ENCODE results near the gene CYTH2.
"Not testable (repeated sequence)": the region's sequence is repeated elsewhere in the genome, so short reads cannot be mapped to it uniquely, and the experiment has no call there.

CYTH2 gene

DNA sequence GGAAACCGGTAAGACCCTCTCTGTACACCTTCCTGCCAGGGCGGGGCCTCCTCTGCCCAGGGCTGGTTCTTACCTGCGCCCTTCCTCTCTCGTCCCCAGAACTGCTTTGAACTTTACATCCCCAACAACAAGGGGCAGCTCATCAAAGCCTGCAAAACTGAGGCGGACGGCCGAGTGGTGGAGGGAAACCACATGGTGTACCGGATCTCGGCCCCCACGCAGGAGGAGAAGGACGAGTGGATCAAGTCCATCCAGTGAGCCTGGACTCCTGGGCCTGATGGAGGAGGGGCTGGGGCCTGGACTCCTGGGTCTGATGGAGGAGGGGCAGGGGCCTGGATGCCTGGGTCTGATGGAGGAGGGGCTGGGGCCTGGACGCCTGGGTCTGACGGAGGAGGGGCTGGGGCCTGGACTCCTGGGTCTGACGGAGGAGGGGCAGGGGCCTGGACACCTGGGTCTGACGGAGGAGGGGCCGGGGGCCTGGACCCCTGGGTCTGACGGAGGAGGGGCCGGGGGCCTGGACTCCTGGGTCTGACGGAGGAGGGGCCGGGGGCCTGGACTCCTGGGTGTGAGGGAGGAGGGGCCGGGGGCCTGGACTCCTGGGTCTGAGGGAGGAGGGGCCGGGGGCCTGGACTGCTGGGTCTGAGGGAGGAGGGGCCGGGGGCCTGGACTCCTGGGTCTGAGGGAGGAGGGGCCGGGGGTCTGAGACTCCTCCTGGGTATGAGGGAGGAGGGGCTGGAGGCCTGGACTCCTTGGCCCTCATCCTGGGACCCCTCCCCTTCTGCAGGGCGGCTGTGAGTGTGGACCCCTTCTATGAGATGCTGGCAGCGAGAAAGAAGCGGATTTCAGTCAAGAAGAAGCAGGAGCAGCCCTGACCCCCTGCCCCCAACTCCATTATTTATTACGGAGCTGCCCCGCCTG is 9.4 kb downstream of the CYTH2 start:
- DNase-seq, result no peak

- DNase-seq, result no peak
Measured at GRCh38 chr19:48479686-48480085, 10.5 kb downstream of the CYTH2 start.

DNA sequence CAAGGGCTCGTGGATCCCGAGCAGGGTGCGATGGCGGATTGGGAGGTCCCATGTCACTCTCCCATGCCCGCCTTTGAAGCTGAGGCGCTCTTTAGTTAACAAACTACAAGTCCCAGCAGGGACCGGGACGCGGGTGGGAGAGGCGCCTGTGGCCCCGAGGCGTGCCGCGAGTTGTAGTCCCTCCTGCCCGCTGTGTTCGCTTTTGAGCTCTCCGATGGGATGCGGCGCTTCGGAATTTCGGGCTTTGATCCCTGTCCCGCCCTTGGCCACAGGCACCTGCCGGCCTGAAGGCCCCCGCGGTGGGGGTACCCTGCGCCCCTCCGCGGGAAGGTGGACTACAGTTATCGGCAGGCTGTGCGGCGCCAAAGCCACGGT is 11.0 kb downstream of the CYTH2 start:
- DNase-seq, result peak; percentile 51

DNA sequence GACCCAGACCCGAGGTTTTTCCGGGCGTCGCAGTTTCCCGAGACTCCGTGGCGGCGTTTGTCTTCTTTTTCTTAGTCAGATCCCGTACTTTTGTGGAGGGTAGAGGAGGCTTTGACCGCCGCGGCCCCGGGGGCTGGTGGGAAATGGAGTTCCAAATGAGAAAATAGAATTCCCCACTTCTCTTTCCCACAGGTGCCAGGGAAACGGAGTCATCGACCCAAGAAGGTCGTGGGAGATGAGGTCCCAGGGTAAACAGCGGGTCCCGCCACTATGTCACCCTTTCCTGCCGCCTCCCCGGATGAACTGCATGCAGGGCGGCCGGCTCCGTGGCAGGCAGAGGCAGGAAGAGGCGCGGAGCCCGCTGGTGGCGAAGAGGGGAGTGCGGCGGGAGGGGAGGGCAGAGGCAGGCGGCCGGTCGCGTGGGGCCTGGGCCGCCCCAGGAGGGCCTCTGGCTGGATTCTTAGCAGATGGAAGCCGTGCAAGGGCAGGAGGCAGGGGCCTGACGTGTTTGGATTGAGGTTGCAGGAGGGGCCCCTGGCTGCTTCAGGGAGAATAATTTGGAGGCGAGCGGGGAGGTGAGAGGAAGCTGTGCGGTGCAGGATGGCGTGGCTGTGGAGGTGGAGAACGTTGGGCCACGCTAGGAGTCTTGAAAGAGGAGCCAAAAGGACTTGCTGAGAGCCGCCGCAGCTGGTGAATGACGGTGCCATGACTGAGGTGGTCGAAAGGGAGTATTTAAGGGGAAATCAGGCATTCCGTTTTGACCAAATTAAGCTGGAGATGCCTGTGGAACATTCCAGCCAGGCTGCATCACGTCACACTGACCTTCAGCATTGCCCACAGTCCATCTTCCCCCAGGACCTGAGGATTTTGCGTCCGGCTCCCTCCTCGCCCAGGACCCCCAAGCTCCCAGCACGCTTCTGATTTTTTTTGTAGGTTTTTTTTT is 11.7 kb downstream of the CYTH2 start:
- peak; percentile 72 for DNase-seq

DNA sequence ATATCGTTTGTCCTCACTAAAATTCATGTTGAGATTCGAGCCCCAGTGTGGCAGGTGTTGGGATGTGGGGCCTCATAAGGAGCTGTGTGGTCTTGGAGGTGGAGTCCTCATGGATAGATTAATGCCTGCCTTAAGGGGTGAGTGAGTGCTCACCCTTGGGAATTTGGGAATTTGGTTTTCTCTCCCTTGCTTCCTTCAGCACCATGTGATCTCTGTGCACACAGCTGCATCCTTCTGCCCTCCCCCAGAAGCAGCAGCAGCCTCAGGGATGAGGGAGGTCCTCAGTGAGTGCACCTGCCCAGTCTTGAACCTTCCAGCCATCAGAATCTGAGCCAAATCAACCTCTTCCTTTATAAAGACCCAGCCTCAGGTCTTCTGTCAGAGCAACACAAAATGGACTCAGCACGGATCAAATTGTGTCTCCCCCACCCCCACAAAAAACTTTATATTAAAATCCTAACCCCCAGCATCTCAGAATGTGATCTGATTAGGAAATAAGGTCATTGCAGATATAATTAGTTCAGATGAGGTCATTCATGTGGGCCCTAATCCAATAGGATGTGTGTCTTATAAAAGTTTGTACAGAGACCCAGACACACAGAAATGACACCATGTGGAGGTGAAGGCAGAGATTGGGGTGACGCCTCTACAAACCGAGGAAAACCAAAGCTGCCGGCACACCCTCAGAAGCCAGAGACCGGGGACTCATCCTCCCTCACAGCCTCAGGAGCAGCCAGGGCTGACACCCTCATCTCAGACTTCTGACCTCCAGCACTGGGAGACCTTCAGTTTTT is 12.9 kb downstream of the CYTH2 start:
- no peak for DNase-seq

- no peak for DNase-seq
Measured at GRCh38 chr19:48483301-48483700, 14.1 kb downstream of the CYTH2 start.

- no peak for DNase-seq
Measured at GRCh38 chr19:48484247-48484893, 15.2 kb downstream of the CYTH2 start.

GRCh38 chr19:48484931-48485612 is 15.9 kb downstream of the CYTH2 start:
- no peak for DNase-seq

DNA sequence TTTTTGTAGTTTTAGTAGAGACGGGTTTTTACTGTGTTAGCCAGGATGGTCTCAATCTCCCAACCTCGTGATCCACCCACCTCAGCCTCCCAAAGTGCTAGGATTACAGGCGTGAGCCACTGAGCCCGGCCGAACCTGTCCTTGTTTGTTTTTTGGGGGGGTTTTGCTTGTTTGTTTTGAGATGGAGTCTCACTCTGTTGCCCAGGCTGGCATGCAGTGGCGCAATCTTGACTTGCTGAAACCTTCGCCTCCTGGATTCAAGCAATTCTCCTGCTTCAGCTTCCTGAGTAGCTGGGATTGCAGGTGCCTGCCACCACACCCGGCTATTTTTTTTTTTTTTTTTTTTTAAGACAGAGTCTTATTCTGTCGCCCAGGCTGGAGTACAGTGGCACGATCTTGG is 17.5 kb downstream of the CYTH2 start:
- not testable (repeated sequence) for DNase-seq

GRCh38 chr19:48487544-48487943 is 18.4 kb downstream of the CYTH2 start:
- no peak for DNase-seq

DNA sequence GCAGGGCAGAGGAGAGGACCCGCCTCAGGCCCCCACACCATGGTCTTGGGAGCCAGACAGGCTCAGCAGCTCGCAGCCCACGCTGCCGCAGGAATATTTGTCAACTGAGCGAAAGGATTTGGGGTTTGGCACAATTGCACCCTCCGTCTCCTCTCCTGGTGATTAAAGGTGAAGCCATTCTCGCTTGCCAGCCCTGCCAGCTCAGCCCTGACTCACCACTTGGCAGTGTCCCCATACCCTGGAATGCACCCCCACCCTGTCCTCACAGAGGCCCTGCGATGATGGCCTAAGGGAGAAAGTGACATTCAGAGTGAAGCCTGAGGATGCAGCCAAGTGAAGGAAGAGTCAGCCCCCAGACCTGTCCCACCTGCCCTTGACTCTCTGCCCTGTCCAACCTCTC is 18.8 kb downstream of the CYTH2 start:
- DNase-seq, result no peak

- not testable (repeated sequence) for DNase-seq
Measured at GRCh38 chr19:48488478-48488877, 19.3 kb downstream of the CYTH2 start.

GRCh38 chr19:48489608-48490216 is 20.5 kb downstream of the CYTH2 start:
- peak; percentile 95 for DNase-seq

DNA sequence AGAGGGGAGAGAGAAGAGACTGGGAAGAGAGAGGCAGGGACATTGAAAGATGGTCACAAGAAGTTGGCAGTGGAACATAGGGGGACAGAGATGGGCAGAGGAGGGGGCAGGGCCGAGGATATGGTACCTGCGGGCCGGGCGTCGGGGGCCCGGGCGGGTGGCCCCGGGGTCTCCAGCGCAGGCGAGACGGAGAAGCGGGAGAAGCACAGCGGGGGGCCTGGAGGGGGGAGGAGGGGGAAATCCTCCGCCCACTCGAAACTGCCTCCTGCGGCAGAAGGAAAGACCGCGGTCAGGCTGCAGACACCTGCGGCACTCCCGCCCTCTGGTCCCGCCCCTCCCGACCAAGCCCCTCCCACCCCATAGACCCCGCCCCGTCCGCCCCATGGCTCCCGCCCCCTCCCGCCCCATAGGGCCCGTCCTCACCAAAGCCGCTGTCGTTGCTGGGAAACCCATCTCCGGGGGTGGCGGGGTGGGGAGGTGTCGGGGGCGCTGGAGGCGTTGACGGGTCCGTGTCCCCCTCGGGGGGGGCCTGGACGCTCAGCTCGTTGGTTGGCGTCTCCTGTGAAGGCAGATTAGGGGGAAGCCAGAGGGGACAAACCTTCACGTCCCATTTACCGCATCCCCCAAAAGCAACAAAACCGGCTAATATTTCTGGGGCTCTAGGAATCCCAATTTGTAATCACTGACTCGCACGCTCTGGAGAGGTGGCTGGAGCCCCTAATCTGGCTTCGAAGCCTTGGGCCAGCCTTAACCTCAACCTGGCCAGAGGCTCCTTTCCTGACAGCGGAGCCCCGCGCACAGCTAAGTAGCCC is 22.0 kb downstream of the CYTH2 start:
- peak; percentile 65 for DNase-seq

- DNase-seq, result no peak
Measured at GRCh38 chr19:48491793-48492123, 22.6 kb downstream of the CYTH2 start.

DNA sequence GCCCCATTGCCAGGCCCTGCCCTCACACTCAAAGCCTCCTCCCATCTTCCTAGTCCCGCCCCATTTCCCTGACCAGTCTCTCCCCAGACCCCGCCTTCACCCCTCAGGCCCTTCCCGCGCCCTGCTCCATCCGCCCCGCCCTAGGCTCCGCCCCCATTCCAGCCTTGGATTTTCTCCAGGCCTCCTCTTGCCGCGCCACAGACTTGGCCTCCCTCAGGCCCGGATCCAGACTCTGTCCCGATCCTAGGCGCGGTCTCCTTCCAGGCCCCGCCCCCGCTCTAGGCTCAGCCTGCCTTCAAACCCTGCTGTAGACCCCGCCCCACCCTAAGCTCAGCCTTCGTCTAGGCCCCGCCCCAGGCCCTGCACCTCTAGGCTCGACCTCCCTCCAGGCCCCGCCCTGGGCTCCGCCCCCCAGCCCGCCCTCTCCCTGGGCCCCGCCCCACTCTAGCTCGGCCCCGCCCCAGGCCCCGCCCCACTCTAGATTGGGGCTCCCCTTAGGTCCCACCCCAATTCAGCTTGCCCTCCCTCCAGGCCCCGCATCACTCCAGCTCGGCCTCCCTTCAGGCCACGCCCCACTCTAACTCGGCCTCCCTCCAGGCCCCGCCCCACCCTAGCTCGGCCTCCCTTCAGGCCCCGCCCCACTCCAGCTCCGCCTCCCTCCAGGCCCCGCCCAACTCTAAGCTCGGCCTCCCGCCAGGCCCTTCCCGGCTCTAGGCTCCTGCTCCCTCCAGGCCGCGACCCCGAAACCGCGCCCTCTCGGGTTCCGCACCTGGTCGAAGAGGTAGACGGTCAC is 24.0 kb downstream of the CYTH2 start:
- peak; percentile 91 for DNase-seq

- DNase-seq, result no peak
Measured at GRCh38 chr19:48493718-48494401, 24.7 kb downstream of the CYTH2 start.

- DNase-seq, result no peak
Measured at GRCh38 chr19:48495396-48495795, 26.2 kb downstream of the CYTH2 start.

All from stimulated activated CD8-positive, alpha-beta memory T cell treated with anti-CD3 and anti-CD28 coated beads, Interleukin-4, amount 100 ng/mL, for 48 hours (primary cell).